ENCODE measurements around the gene ADAM22.
A peak's percentile ranks its signal among the peaks of the same experiment; 100 is the strongest.
"Not testable (repeated sequence)": the region's sequence is repeated elsewhere in the genome, so short reads cannot be mapped to it uniquely, and the experiment has no call there.

The ADAM22 gene

DNA sequence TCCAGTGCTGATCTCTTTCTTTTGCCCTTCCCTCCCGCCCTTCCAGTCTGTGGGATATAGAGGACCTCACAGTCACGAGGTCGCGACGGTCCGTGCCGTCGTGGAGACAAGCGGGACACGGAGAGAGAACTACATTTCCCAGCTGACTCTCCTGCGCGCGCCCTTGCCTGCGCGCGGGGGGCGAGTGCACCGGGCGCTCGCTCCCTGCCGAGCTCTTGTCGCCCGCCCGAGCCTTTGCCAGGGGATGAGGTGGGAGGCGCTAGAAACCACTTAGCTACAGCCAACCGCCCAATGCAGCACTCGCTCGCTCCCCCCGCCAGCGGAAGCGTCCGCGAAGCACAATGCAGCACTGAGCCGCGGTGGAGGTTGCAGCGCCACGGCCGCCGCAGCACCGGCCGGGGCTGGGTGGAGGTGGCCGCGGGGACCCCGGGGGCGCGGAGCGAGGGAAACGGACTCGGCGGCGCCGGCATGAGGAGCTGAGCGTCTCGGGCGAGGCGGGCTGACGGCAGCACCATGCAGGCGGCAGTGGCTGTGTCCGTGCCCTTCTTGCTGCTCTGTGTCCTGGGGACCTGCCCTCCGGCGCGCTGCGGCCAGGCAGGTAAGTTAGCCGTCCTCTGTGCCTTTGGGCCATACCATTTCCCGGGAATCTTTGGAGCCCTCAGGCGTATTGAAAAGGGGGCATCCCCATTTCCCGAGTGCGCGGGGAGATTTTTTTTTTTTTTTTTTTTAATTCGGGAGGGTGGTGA is at the start of gene ADAM22:
ADAM22 (plus strand) TSS at position 299 of the 746 bp plus-strand sequence; CDS start at position 514, 215 bp downstream.
- peaks cover 7% of the 10 kb centered on the region for H3K36me3 ChIP-seq (ENCODE audit: insufficient read depth, low read length)
- DNase-seq (ENCODE audit: low read depth, low spot score), result peak; percentile 26
- H3K4me3 ChIP-seq, result peak within 1 kb of the TSS; percentile 97
- H3K9me3 ChIP-seq (ENCODE audit: low read depth, low read length), result no peaks in the 10 kb centered on the region
- TF ChIP-seq EZH2 (IDR thresholded peaks at IDR 0.05), result no peak
- peak; percentile 80 for TF ChIP-seq POLR2AphosphoS5 (IDR thresholded peaks at IDR 0.05; ENCODE audit: borderline replicate concordance, low read depth, low read length)
- TF ChIP-seq FOXP2 (optimal IDR thresholded peaks at IDR 0.05; ENCODE audit: control extremely low read depth, extremely low read length, insufficient read depth), result no peak
- peak within 1 kb of the TSS; percentile 71 for H3K9ac ChIP-seq (ENCODE audit: insufficient read length)
- no peak within 1 kb of the TSS for H3K27ac ChIP-seq

- Histone ChIP-seq H3K9me3 (ENCODE audit: low read depth, low read length) (no peaks in the 10 kb centered on the region), H3K9ac (ENCODE audit: insufficient read length) (no peak overlapping the region), H3K27ac (no peak overlapping the region), H3K4me3 (no peak overlapping the region), H3K36me3 (ENCODE audit: insufficient read depth, low read length) (peaks cover 96% of the 10 kb centered on the region)
- TF ChIP-seq FOXP2 (optimal IDR thresholded peaks at IDR 0.05; ENCODE audit: control extremely low read depth, extremely low read length, insufficient read depth) (no peak), POLR2AphosphoS5 (IDR thresholded peaks at IDR 0.05; ENCODE audit: borderline replicate concordance, low read depth, low read length) (no peak), EZH2 (IDR thresholded peaks at IDR 0.05) (no peak)
- no peak for DNase-seq (ENCODE audit: low read depth, low spot score)
Observed at GRCh38 chr7:87885018-87885417, 49.0 kb upstream of the ADAM22 start.

DNA sequence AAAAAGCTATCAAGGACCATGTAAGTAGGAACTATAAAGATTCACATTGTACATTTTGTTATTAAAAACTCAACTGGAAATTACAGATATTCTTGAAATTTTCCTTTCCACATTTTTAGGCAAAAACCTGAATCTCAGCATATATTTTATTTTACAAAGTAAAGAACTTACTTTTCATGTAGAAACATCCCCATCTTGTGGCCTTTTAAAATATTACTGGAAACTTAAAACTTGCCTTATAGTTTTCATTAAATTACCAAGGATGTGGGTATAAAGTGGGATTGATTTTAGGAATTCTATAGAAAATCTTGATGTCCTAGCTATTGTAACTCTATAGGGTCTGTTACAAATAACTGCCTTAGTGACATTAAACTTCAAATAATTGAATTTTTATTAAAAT is 47.2 kb upstream of the ADAM22 start:
- Histone ChIP-seq H3K27ac (0 out of 2 replicates have a peak overlapping the region, but pooled peaks have one; percentile 26), H3K9me3 (ENCODE audit: low read depth, low read length) (no peaks in the 10 kb centered on the region), H3K36me3 (ENCODE audit: insufficient read depth, low read length) (peaks cover 94% of the 10 kb centered on the region), H3K4me3 (no peak overlapping the region), H3K9ac (ENCODE audit: insufficient read length) (no peak overlapping the region)
- TF ChIP-seq EZH2 (IDR thresholded peaks at IDR 0.05) (no peak), POLR2AphosphoS5 (IDR thresholded peaks at IDR 0.05; ENCODE audit: borderline replicate concordance, low read depth, low read length) (no peak), FOXP2 (optimal IDR thresholded peaks at IDR 0.05; ENCODE audit: control extremely low read depth, extremely low read length, insufficient read depth) (no peak)
- DNase-seq (ENCODE audit: low read depth, low spot score), result no peak

DNA sequence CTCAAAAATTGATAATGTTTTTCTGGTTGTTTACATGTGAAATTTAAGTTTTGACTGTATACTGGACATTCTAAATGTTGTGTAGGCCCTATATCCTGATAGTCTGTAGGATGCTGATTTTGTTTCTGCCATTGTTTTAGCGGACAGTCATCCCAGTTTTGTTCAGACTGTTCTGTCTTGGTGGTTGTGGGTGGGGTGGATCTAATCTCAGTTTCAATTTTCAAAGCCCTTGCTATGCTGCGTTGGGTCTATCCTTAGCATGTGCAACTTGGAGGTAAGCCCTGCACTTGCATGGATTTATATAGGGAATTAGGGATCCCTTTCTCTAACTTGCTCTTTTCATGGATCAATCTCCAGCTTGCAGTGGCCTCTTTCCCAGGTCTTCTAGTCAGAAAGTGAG is 38.7 kb upstream of the ADAM22 start:
- no peak overlapping the region for H3K4me3 ChIP-seq
- H3K27ac ChIP-seq, result no peak overlapping the region
- no peak for DNase-seq (ENCODE audit: low read depth, low spot score)
- no peaks in the 10 kb centered on the region for H3K9me3 ChIP-seq (ENCODE audit: low read depth, low read length)
- no peak overlapping the region for H3K9ac ChIP-seq (ENCODE audit: insufficient read length)
- peaks cover 92% of the 10 kb centered on the region for H3K36me3 ChIP-seq (ENCODE audit: insufficient read depth, low read length)
- TF ChIP-seq EZH2 (IDR thresholded peaks at IDR 0.05), result no peak
- no peak for TF ChIP-seq POLR2AphosphoS5 (IDR thresholded peaks at IDR 0.05; ENCODE audit: borderline replicate concordance, low read depth, low read length)
- no peak for TF ChIP-seq FOXP2 (optimal IDR thresholded peaks at IDR 0.05; ENCODE audit: control extremely low read depth, extremely low read length, insufficient read depth)

GRCh38 chr7:87899255-87899654 is 34.8 kb upstream of the ADAM22 start:
- no peaks in the 10 kb centered on the region for H3K9me3 ChIP-seq (ENCODE audit: low read depth, low read length)
- H3K27ac ChIP-seq, result no peak overlapping the region
- H3K4me3 ChIP-seq, result no peak overlapping the region
- peaks cover 96% of the 10 kb centered on the region for H3K36me3 ChIP-seq (ENCODE audit: insufficient read depth, low read length)
- TF ChIP-seq EZH2 (IDR thresholded peaks at IDR 0.05), result no peak
- TF ChIP-seq POLR2AphosphoS5 (IDR thresholded peaks at IDR 0.05; ENCODE audit: borderline replicate concordance, low read depth, low read length), result no peak
- TF ChIP-seq FOXP2 (optimal IDR thresholded peaks at IDR 0.05; ENCODE audit: control extremely low read depth, extremely low read length, insufficient read depth), result no peak
- no peak overlapping the region for H3K9ac ChIP-seq (ENCODE audit: insufficient read length)
- DNase-seq (ENCODE audit: low read depth, low spot score), result no peak

- peaks cover 61% of the 10 kb centered on the region for H3K36me3 ChIP-seq (ENCODE audit: insufficient read depth, low read length)
- H3K27ac ChIP-seq, result peak overlapping the region; percentile 85
- not testable (repeated sequence) for H3K4me3 ChIP-seq; H3K9me3 ChIP-seq (ENCODE audit: low read depth, low read length)
- H3K9ac ChIP-seq (ENCODE audit: insufficient read length), result peak overlapping the region; percentile 37
- DNase-seq (ENCODE audit: low read depth, low spot score), result peak; percentile 34
Observed at GRCh38 chr7:87907136-87907906, 26.7 kb upstream of the ADAM22 start.

GRCh38 chr7:87908814-87909213 is 25.2 kb upstream of the ADAM22 start:
- not testable (repeated sequence) for H3K9ac ChIP-seq (ENCODE audit: insufficient read length); H3K9me3 ChIP-seq (ENCODE audit: low read depth, low read length); H3K4me3 ChIP-seq; H3K27ac ChIP-seq; DNase-seq (ENCODE audit: low read depth, low spot score)
- H3K36me3 ChIP-seq (ENCODE audit: insufficient read depth, low read length), result peaks cover 46% of the 10 kb centered on the region

DNA sequence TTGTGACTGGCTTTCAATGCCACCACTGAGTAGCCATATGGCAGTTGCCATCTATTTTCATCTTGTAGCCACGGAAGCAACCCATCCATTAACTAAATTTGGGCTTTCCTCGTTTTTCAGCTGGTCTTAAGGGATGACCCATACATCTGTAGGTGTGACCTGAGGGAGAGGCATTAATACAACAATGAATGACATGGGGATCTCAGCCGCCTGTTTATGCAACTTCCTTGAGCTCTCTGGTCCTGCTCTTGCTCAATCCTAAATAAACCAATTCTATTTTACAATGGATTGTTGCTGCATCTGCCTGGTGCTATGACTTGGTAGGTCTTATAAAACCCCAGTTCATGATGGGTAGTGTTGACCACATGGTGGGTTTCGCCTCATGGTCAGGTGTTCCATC is 21.9 kb upstream of the ADAM22 start:
- no peak overlapping the region for H3K9ac ChIP-seq (ENCODE audit: insufficient read length)
- no peak overlapping the region for H3K4me3 ChIP-seq
- H3K9me3 ChIP-seq (ENCODE audit: low read depth, low read length), result no peaks in the 10 kb centered on the region
- DNase-seq (ENCODE audit: low read depth, low spot score), result no peak
- peaks cover 19% of the 10 kb centered on the region for H3K36me3 ChIP-seq (ENCODE audit: insufficient read depth, low read length)
- H3K27ac ChIP-seq, result no peak overlapping the region
- no peak for TF ChIP-seq EZH2 (IDR thresholded peaks at IDR 0.05)
- no peak for TF ChIP-seq FOXP2 (optimal IDR thresholded peaks at IDR 0.05; ENCODE audit: control extremely low read depth, extremely low read length, insufficient read depth)
- no peak; the same call in 1 of the 2 replicates for TF ChIP-seq POLR2AphosphoS5 (IDR thresholded peaks at IDR 0.05; ENCODE audit: borderline replicate concordance, low read depth, low read length)
